HS-5 (cell line): Measurements from ENCODE around the gene CCDC93.

Experiments used
- DNase-seq: peaks from one replicate; pipeline ENCODE4 v3.0.0-alpha.2; 2012; ENCODE audit warnings: low read depth

Gene CCDC93

GRCh38 chr2:117989854-117990438 lies 23.9 kb downstream of the CCDC93 start:
- no peak for DNase-seq

GRCh38 chr2:117987121-117987520 lies 26.7 kb downstream of the CCDC93 start:
- no peak for DNase-seq

GRCh38 chr2:117985092-117985491 lies 28.8 kb downstream of the CCDC93 start:
- no peak for DNase-seq

- no peak for DNase-seq
Measured at GRCh38 chr2:117984208-117984607, 29.7 kb downstream of the CCDC93 start.

- no peak for DNase-seq
Measured at GRCh38 chr2:117983040-117983439, 30.8 kb downstream of the CCDC93 start.

- DNase-seq, result no peak
Measured at GRCh38 chr2:117982376-117983033, 31.4 kb downstream of the CCDC93 start.

GRCh38 chr2:117981810-117982209 lies 32.1 kb downstream of the CCDC93 start:
- no peak for DNase-seq

GRCh38 chr2:117980783-117981676 lies 32.8 kb downstream of the CCDC93 start:
- DNase-seq, result peak; percentile 99

- DNase-seq, result peak; percentile 80
Measured at GRCh38 chr2:117979911-117980701, 33.8 kb downstream of the CCDC93 start.

GRCh38 chr2:117977696-117978095 lies 36.2 kb downstream of the CCDC93 start:
- DNase-seq, result no peak

GRCh38 chr2:117976581-117976980 lies 37.3 kb downstream of the CCDC93 start:
- no peak for DNase-seq

GRCh38 chr2:117973498-117974082 lies 40.3 kb downstream of the CCDC93 start:
- DNase-seq, result no peak

- peak; percentile 58 for DNase-seq
Measured at GRCh38 chr2:117972476-117973123, 41.3 kb downstream of the CCDC93 start.

GRCh38 chr2:117968722-117969121 lies 45.1 kb downstream of the CCDC93 start:
- DNase-seq, result no peak

GRCh38 chr2:117967977-117968718 lies 45.7 kb downstream of the CCDC93 start:
- DNase-seq, result no peak

- DNase-seq, result no peak
Measured at GRCh38 chr2:117963446-117963845, 50.4 kb downstream of the CCDC93 start.

GRCh38 chr2:117961201-117961600 lies 52.7 kb downstream of the CCDC93 start:
- no peak for DNase-seq

GRCh38 chr2:117960231-117960630 lies 53.6 kb downstream of the CCDC93 start:
- DNase-seq, result no peak

- peak; percentile 40 for DNase-seq
Measured at GRCh38 chr2:117958186-117958585, 55.7 kb downstream of the CCDC93 start.

GRCh38 chr2:117957616-117958015 lies 56.3 kb downstream of the CCDC93 start:
- DNase-seq, result no peak
